Astrocyte of the cerebellum (primary cell): Measurements from ENCODE around the gene PIGZ.

ENCODE experiments used
- DNase-seq: peaks from one replicate; pipeline ENCODE4 v3.0.0-alpha.2; 2011; ENCODE audit warnings: low read depth
- H3K4me3 ChIP-seq: 2 replicates; pipeline ENCODE4 v1.5.1; 2011; ENCODE audit warnings: mild to moderate bottlenecking, low read depth, low read length, moderate library complexity
- CTCF ChIP-seq: IDR thresholded peaks from 2 replicates; pipeline ENCODE4 v1.5.1; 2012; ENCODE audit warnings: low read length, low read depth, moderate library complexity, mild to moderate bottlenecking; ENCODE audit errors: missing control alignments
- in situ Hi-C: cut with HindIII; loops from 2 replicates; pipeline ENCODE4 v1.10.0; 2017; ENCODE audit warnings: low sequenced_read_pairs

PIGZ gene

DNA sequence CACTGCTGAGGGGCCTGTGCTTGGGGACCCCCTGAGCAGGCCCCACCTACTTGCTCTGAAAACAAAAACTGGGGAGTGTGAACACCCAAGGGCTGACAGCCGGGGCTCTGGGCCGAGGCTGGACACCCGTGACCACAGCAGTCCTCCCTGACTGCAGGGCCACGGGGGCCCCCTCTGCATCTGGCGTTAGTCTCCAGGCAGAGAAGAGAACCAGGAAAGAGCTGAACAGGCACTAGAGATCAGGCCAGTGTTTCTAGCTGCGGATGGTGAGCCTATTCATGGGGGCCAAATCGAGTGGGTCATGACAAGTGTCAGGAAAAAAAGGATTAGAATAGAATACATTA lies 43.9 kb upstream of the PIGZ start:
- H3K4me3 ChIP-seq, result no peak overlapping the region
- no peak for DNase-seq
- in situ Hi-C loops, result no loop called here
- TF ChIP-seq CTCF, result no peak

DNA sequence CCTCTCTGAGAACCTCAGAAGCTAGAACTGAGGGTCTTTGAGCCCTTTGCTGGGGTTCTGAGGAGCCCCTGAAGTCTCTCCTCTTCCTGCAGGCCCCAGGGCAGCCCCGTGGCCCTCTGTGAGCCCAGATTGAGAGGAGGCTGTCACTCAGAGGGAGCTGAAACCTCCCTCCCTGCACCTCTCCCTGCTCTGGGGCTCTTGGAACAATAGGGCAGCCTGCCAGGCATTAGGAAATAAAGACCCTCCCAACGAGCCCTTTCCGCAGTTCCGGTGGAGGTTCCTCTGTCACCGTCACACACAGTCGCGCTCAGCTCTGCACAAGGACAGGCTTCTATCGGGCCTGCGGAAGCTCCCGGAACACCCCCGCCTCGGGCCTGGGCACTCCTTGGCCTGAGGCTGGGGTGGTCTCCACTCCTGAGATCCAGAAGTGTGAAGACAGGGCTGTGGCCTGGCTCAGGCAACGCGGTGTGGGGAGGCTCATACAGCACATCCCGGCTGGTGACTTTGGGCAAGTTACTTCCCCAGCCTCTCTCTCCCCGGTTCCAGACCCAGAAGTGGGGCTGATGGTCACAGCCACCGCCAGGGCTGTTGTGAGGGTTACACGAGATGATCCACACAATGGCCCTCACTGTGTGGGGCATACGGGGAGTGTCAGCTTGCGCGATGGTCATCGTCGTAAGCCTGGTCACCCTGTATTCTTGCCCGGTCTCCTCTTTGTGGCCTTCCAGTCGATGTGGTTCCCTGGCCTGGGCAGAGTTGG lies 43.3 kb upstream of the PIGZ start:
- no peak overlapping the region for H3K4me3 ChIP-seq
- in situ Hi-C loops, result no loop called here
- no peak for DNase-seq
- TF ChIP-seq CTCF, result no peak

DNA sequence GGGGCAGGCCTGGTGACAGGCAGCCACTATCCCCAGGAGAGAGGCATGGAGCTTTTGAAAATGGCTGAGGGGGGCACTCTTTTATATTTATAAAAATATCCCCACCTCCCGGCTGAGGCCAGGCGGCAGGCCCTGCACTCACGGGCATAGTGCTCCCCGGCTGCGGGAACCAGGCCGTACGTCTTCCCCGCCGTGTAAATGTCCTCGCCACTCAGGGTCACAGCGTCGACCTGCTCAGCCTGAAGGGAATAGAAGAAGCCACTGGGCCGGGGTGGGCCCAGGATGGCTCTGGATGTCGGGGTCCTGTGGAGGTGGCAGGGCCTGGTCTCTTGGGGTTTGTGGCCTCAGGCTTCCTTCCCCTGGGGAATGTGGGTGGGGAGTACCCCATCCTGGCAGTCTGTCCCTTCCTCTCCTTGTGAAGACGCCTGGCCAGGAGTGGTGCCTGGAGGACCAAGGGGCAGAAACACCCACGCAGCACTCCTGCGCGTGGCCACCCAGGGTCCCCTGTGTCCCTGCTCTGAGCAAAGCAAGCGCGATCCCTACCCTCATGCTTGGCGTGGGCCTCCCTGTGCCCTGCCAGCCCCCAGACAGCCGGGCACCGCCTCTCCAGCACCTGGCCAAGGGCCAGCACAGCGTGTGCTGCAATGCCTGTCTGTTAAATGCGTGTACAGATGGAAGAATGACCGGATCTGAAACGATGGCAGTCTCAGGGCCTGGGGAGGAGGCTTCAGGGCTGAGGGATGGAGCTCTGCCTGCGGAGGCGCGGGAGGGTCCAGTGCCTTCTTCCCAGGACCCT lies 42.1 kb upstream of the PIGZ start:
- DNase-seq, result no peak
- no peak for TF ChIP-seq CTCF
- no peak overlapping the region for H3K4me3 ChIP-seq
- in situ Hi-C loops, result no loop called here

DNA sequence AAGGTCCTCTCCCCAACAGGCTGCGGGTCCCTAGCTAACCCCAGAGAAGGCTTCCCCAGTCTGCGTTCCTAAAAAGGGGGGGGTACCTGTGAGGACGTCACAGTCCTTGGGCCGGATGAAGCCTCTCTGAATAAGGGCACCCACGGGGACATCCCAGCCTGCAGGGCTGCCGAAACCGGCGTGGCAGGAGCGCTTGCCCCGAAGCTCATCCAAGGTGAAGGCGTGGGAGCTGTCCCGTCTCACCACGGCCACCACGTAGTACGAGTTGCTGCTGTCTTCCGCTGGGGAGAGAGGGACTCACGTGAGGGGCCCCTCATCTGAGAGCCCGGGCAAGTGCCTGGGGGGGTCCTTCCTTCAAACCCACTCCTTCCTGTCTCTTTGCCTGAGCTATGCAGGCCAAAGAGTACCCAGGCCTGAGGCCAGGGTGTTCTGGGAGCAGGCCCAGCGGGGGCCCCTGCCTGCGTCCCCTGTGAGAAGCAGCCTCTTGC lies 40.9 kb upstream of the PIGZ start:
- H3K4me3 ChIP-seq, result no peak overlapping the region
- no peak for TF ChIP-seq CTCF
- DNase-seq, result no peak
- in situ Hi-C loops, result no loop called here

DNA sequence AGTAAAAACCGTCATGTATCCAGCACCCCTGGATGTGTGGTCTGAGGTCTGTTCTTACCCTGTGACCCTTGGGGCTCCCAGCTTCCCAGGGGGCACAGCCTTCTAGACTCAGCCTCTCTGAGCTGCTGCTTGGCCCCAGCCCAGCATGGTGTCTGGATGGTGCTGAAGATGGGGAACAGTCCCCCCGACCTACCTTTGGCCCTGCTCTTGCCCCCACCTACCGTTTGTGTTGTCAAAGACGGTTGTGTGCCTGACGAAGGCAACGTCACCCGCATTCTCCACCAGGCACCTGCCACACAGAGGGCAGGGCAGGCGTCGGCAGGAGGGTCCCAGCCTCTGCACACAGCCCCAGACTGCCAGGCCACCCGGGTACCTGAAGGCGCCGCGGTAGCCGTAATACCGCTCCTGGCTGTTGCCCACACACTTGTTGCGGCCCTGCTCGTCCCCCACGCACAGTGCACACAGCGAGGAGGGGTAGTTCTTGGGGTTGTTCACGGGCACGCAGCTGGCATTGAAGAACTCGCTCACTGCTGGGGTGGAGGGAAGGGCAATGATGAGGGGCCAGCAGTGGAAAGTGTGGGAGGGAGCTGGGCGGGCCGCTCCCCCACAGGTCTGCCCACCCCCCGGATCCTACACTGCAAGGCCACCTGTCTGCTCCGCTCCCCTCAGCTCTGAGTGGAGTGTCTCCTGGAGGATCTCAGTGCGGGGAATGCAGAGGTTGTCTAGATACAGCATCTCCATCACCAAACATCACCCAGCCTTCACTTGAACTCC lies 40.0 kb upstream of the PIGZ start:
- TF ChIP-seq CTCF, result no peak
- no peak overlapping the region for H3K4me3 ChIP-seq
- in situ Hi-C loops, result no loop called here
- no peak for DNase-seq

DNA sequence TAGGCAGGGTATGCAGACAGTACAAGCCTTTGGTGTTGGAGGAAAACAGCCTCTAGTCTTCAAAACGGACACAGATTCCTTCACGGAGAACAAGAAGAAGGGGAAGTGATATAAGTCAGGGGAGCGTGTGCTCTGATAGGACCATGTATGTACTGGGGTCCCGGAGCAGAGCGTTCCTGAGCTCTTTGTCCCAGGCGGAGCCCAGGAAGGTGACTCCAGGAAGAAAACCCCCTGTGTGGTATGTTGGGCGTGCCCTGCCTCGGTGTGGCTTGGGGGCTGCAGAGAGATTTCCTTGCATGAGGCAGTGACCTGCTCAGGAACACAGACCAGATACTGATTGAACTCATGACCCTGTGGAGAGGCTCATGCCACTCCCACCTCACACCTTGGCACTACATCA lies 39.3 kb upstream of the PIGZ start:
- in situ Hi-C loops, result no loop called here
- DNase-seq, result no peak
- no peak for TF ChIP-seq CTCF
- H3K4me3 ChIP-seq, result no peak overlapping the region
